GM18502 (cell line): ENCODE measurements around the gene SLC35F3.

ENCODE experiments used
- ATAC-seq: cut with Tn5 transposase; IDR thresholded peaks from one replicate; pipeline ENCODE4 v1.9.1; 2021; ENCODE audit warnings: mild to moderate bottlenecking; ENCODE audit not compliant: unreplicated experiment, poor library complexity

Gene SLC35F3

DNA sequence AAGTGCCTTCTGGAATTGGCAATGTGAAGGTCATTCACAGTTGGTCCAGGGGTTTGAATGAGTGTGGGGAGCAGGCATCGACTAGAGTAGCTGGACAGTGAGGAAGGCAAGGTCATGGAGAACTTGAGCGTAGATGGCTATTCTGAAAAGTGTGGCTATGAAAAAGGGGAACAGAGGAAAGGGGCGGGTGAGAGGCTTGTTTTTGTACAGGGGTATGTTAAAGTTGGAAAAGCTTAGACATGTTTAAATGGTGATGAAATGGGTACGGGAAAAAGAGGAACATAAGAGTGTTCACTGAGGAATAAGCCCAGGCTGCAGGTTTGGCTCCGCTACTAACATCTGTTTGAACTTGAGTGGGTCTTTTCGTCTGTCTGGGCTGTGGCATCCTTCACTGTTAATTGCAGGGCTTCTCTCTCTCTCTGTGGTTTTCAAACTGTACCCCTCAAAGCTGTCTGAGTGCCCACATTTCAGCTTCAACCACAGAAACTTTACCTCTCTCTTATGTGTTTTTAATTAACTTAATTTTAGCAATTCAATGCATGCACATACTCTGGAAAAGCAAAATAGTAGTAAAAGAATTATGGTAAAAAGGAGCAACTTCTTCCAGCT lies 398.0 kb downstream of the SLC35F3 start:
- no peak for ATAC-seq

- ATAC-seq = no peak
Measured at GRCh38 chr1:234303231-234303630, 398.8 kb downstream of the SLC35F3 start.

- no peak for ATAC-seq
Measured at GRCh38 chr1:234307726-234308125, 403.2 kb downstream of the SLC35F3 start.

- no peak for ATAC-seq
Measured at GRCh38 chr1:234309243-234309597, 404.7 kb downstream of the SLC35F3 start.

DNA sequence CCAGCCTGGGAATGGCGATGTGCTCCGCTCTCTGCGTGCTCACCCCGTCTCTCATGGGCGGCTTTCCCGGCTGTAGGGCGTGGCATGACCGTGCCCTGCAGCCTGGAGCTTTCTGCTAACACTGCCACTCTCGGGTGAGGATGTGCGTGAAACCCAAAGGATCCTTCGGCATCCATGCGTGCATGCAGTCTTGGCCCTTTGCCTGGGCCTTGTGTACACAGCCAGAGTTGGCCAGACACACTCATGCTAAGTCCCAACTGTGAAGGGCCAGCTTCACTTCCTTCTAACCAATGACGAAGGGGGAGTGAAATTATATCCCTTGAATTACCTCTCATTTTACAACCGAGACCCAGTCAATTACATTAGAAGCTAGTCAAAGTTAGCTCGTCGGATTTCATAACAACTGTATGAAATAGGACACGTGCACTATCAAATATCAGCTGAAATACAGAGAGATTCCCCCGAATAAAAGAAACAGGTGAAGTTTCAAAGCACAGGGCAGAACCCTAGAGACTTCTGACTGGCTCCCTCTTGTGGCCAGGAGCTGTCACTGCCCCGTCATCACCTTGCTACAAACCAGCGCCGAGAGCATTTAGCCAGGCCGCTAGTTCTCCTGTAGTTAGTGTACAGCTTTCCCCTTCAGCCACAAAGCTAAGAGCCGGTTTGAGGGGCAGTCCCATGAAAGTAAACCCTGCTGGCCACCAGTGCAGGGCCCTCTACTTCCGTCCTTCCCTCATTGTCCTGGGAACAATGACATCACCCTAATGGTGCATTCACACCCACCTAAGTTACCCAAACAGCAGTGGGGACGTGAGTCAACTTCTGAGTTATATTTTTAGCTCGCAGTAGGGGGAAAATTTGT lies 405.4 kb downstream of the SLC35F3 start:
- peak; percentile 94 for ATAC-seq

DNA sequence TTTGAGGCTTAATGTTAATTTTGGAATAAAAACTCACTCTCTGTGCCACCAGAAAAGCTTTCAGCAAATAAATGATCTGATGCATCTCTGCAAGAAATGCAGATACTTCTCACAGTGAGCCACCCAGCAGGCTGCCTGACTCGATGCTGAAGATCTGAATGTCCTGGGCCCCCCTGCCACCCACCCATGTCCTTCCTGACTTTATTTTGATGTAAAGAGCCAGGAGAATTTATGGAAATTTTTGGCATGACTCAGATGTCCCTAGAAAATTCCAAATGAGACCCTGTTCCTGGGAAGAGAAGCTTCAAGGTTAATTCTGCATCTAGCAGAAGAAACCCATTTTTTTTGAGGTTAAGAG lies 406.0 kb downstream of the SLC35F3 start:
- no peak for ATAC-seq

DNA sequence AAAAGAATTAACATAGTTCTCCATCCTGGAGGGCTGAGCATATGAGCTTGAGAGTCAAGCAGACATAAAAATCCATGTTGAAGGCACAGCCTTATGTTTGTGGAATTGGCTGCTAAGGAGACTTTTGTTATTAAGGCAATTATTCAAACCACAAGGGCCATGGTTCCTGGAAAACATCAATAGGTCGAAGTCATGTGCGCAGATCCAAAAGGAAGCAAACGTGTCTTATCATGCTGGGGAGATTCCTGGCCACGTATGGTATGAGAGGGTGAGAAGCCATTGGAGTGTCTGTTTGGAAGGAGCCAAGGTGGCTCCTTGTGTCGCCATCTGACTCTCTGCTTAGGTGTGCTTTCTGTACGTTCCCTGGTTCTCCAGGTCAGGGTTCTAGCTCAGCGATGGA lies 406.9 kb downstream of the SLC35F3 start:
- no peak for ATAC-seq

- ATAC-seq = no peak
Measured at GRCh38 chr1:234313171-234313570, 408.7 kb downstream of the SLC35F3 start.

DNA sequence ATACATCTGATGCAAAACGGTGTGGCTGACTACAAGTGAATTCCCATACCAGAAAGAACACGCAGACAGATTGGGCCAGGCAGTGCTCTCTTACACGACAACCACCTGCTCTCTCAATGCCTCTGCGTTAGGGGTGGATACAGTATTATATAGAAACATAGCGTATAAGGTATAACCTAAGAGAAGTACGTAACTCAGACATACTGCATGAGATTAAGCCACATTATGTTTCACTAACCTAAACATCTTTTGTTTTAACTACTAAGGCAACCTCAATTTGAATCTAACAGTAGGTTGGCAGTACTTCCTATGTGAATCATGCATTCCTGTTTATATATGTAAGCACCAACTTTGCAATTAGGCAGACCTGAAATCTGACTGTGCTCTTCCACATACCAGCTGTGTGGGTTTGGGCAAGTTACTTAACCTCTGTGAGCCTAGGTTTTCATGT lies 410.6 kb downstream of the SLC35F3 start:
- ATAC-seq = no peak

DNA sequence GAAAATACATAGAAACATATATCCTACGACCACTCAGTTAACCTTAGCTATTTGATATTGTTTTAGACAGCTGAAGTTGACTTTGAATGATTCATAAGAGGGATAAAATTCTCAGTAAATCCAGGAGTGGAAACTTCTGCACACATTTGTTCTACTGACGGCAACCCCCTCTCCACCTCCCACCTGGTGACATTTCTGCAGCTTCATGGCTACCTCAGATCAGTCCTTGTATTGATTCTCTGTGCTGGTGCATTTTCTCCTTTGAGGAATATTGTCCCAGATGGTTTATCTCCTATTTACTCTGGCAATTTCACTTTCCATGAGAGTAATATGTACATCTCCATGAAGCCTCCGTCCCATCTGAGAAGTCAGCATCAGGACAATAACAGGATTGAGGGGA lies 411.1 kb downstream of the SLC35F3 start:
- ATAC-seq = no peak

DNA sequence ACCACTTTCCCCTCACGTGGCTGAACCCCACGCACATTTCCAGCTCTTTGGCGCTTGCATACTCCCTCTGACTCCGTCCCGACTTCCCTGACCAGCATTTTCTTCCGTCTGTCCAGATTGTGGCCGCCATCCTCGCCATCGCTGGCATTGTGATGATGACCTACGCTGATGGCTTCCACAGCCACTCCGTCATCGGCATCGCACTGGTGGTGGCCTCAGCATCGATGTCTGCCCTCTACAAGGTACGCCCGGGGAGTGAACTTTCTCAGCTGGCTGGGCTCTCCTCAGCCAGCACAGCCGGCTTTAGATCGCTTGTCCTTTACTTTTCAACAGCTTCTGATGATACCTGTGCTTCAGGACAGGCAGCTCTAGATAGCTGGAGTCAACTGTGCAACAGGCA lies 412.0 kb downstream of the SLC35F3 start:
- no peak for ATAC-seq

DNA sequence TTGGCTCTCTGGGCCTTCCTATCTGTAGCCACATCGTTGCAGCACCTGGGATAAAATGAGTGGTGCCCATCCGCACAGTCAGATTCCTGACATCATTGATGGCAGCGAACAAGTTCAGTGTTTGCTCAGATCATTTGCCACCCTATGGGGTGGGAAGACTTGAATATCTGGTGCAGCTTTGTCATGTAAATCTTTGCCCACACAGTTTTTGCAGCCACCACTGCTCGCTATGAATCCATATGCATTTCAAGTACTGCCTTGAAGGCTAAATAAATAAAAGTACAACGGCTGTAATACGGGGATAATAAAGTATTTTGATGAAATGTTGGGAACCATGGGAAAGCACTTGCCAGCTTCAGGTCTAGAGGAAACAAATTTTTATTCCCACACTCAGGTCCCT lies 412.5 kb downstream of the SLC35F3 start:
- ATAC-seq = no peak

- no peak for ATAC-seq
Measured at GRCh38 chr1:234320069-234320468, 415.6 kb downstream of the SLC35F3 start.

GRCh38 chr1:234320549-234320948 lies 416.1 kb downstream of the SLC35F3 start:
- ATAC-seq = no peak

GRCh38 chr1:234321231-234321630 lies 416.8 kb downstream of the SLC35F3 start:
- ATAC-seq = no peak

GRCh38 chr1:234322097-234322496 lies 417.6 kb downstream of the SLC35F3 start:
- no peak for ATAC-seq

DNA sequence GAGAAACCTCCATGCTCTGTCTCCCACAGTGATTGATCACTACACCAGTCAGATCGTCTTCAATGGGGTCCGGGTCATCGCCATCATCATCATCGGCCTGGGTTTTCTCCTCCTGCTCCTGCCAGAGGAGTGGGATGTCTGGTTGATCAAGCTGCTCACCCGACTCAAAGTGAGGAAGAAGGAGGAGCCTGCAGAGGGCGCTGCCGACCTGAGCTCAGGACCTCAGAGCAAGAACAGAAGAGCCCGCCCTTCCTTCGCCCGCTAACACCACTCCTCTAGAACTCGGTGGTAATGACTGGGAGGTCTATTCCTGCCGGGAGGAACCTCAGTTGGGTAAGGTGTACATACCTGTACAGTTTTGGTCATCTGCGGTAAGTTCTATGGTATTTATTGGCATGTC lies 418.5 kb downstream of the SLC35F3 start:
- ATAC-seq = peak; percentile 49

- no peak for ATAC-seq
Measured at GRCh38 chr1:234324821-234325220, 420.3 kb downstream of the SLC35F3 start.

GRCh38 chr1:234325878-234326496 lies 421.5 kb downstream of the SLC35F3 start:
- peak; percentile 21 for ATAC-seq

DNA sequence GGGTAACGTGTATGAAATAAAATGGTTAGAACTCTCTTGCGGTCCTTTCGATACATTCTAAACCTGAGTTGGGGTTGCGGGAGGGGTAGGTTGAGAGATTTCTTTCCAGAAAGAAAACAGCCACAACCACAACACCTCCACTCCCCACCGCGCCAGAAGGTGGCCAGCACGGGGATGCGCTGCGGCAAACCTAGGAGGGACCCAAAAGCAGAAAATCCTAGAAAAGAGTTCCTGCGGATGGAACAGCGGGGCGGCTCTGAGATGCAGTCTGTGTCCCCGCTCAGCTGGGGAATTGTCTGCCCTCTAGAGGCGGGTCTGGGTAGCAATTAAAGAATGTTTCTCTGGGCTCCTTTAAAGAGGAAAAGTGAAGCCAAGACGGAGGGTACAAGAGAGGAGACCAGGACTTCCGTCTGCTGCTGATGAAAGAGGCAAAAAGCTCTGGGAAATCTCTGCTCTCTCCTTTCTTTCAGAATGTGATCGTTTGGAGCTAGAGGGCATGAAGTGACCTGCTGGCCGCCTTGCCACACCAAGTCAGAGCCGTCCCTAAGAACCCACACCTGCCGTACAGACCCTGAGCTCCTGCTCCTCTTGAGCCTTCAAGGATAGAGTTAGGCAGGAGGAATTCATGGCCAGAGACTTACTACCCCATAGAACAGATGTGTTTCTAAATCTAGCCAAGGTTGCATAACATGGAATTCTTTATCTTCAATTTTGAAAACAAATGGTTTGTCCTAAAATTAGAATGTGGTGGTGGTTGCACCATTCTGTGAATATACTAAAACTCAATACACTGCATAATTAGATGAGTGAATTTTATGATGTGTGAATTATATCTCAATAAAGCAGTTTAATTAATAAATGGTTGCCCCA lies 422.3 kb downstream of the SLC35F3 start:
- ATAC-seq = peak; percentile 82
